Epithelial cell of esophagus (primary cell): ENCODE data around the gene CCDC127.
"Not testable (repeated sequence)": the region's sequence is repeated elsewhere in the genome, so short reads cannot be mapped to it uniquely, and the experiment has no call there.

ENCODE experiments used
- DNase-seq: peaks from one replicate; pipeline ENCODE4 v3.0.0; 2010; ENCODE audit warnings: low read depth
- H3K4me3 ChIP-seq: 2 replicates; pipeline ENCODE4 v1.5.1; 2011; ENCODE audit warnings: mild to moderate bottlenecking, low read length, control low read depth
- TF ChIP-seq, protein P1 (sequence below): IDR thresholded peaks from 2 replicates; pipeline ENCODE4 v1.5.1; 2011; ENCODE audit warnings: low read depth, mild to moderate bottlenecking, low read length, control low read depth, inconsistent platforms; ENCODE audit not compliant: insufficient read depth; ENCODE audit errors: missing control alignments

CCDC127 gene

DNA sequence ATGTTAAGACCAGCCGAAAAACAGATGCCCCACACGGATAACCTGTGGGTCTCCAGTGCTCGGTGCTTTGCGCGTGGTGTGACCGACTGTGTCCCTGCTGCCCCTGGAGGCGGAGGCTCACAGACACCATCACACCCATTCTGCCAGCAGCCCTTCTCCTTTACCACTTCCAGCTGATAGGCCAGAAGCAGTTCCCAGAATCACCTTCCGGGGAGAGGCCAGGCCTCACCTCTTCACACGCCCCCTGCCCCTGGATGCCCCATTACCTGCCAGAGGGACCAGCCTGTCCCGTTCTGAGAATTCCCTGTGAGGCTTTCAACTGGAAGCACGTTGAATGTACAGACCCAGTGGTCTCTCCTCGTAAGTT, 48.2 kb downstream of the CCDC127 start:
- TF ChIP-seq, protein P1, sequence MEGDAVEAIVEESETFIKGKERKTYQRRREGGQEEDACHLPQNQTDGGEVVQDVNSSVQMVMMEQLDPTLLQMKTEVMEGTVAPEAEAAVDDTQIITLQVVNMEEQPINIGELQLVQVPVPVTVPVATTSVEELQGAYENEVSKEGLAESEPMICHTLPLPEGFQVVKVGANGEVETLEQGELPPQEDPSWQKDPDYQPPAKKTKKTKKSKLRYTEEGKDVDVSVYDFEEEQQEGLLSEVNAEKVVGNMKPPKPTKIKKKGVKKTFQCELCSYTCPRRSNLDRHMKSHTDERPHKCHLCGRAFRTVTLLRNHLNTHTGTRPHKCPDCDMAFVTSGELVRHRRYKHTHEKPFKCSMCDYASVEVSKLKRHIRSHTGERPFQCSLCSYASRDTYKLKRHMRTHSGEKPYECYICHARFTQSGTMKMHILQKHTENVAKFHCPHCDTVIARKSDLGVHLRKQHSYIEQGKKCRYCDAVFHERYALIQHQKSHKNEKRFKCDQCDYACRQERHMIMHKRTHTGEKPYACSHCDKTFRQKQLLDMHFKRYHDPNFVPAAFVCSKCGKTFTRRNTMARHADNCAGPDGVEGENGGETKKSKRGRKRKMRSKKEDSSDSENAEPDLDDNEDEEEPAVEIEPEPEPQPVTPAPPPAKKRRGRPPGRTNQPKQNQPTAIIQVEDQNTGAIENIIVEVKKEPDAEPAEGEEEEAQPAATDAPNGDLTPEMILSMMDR, result no peak
- H3K4me3 ChIP-seq, result no peak overlapping the region
- DNase-seq, result no peak

DNA sequence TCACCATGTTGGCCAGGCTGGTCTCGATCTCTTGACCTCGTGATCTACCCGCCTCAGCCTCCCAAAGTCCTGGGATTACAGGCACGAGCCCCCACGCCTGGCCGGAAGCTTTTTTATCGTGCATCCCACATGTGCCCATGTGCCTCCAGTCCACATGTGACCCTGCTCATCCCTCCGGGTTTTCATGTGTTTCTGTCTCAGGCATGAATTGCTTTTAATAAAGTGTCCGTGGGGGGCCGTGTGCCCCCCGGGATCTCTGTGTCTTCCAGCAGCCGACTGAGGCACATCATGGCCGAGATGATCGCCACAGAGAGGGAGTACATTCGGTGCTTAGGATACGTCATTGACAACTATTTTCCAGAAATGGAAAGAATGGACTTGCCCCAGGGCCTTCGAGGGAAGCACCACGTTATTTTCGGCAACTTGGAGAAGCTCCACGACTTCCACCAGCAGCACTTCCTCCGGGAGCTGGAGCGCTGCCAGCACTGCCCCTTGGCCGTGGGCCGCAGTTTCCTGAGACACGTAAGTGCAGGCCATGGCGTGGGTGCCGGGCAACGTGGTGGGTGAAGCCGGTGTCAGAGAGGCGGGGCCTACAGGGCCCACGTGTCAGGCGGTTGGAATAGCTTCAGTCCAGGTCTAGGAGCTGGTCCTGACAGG, 48.8 kb downstream of the CCDC127 start:
- DNase-seq, result no peak
- H3K4me3 ChIP-seq, result no peak overlapping the region
- TF ChIP-seq, protein P1, result no peak

DNA sequence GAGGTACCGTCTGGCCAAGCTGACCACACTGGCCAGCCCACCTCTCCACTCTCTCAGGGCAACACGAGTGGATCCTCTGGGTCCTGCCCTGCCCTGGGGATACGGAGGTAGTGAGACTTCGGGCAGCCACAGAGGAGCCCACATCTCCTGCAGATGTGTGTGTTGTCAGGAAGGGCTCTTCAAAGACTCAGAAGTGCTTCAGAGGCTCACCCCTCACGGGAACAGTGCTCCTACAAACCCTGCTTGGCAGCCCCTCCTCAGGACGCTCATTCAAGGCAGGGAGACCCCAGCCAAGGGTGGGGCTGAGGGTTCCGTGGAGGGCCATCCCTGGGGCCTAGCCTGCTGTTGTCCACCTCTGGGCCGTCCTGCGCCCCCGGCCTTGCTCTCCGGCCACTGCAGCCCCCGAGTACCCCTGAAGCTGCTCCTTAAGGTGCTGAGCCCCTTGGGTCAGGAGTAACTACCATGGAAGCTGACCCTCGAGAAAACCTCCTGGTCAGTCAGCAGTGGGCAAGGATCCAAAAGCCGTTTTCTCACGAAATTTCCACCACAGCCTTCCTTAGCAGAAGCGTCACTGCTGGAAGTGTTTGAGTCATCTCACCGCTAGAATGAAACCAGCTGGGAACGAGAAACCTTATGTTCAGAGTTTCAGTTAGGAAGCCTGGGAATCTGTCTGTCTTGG, 49.8 kb downstream of the CCDC127 start:
- no peak overlapping the region for H3K4me3 ChIP-seq
- TF ChIP-seq, protein P1, result no peak
- DNase-seq, result peak; percentile 15

DNA sequence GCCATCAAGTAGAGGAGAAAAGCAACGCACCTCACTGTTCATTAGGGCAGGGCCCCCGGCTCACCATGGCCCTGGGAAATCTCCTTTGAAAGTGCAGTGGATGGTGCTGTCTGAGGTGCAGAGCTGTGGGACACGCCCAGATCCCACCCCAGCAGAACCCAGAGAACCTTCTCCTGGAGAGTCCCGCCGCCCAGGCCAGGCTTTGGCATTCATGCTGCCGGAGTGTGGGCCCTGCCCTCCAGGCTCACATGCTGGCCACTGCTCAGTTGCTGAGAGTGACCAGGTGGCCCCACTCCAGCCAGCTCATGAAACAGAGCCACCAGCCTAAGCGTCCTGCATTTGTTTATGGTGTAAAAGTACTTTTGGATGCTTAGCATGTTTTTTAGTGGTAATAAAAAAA, 50.4 kb downstream of the CCDC127 start:
- no peak for DNase-seq
- no peak overlapping the region for H3K4me3 ChIP-seq
- TF ChIP-seq, protein P1, result no peak

DNA sequence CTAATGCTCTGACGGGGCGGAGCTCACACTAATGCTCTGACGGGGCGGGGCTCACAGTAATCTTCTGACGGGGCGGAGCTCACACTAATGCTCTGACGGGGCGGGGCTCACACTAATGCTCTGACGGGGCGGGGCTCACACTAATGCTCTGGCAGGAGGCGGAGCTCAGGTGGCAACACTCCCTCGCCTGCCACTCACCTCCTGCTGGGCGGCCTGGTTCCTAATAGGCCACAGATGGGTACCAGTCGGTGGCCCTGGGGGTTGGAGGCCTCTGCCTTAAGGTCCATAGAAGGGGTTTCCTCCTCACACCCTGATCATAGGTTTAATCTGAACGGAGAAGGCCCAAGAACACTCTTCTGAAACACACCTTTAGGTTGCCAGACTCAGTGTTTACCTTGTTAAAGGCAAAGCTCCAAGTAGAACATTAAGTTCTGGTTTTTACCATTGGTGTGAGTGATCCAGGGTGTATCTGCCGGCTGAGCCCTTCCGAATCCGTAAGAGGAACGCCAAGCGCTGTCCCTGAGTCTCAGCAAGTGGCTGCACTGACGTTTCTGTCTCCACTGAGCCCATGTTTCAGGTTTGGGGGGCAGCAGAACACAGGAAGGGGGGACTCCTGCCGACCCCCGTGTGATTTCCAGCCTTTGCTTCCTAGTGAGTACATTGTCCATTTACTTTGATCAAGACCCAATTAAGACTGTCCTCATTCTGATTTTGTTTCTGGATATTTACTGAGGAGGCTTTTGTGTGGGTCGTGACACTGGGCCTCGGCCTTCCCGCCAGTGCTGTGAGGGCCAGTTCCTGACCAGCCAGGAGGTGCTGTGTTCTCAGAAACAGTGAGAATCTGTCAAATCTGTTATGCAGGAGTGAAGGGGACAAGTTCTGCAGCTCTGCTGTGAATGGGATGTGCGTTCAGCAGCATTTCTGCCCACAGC, 51.2 kb downstream of the CCDC127 start:
- no peak for DNase-seq
- TF ChIP-seq, protein P1, result no peak
- no peak overlapping the region for H3K4me3 ChIP-seq

DNA sequence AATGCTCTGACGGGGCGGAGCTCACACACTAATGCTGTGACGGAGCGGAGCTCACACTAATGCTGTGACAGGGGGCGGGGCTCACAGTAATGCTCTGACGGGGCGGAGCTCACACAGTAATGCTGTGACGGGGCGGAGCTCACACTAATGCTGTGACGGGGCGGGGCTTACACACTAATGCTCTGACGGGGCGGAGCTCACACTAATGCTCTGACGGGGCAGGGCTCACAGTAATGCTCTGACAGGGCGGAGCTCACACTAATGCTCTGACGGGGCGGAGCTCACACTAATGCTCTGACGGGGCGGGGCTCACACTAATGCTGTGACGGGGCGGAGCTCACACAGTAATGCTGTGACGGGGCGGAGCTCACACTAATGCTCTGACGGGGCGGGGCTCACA, 53.2 kb downstream of the CCDC127 start:
- DNase-seq, H3K4me3 ChIP-seq: not testable (repeated sequence)

DNA sequence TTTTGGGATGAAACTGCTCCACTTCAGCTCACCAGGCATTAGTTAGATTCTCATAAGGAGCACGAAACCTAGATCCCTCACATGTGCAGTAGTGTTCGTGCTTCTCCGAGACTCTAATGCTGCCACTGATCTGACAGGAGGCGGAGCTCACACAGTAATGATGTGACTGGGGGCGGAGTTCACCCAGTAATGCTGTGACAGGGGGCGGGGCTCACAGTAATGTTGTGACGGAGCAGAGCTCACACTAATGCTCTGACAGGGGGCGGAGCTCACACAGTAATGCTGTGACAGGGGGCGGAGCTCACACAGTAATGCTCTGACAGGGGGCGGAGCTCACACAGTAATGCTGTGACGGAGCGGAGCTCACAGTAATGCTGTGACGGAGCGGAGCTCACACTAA, 53.7 kb downstream of the CCDC127 start:
- H3K4me3 ChIP-seq, result no peak overlapping the region
- TF ChIP-seq, protein P1, result no peak
- no peak for DNase-seq
